Smooth muscle cell (in vitro differentiated cells): ENCODE results near the gene CUL7. TPM values are rescaled to one million over a fixed set of nuclear protein-coding genes. Genes with fewer than 3 reads are reported as not detected.

ENCODE experiments used
- DNase-seq: peaks from one replicate; lab custom pipeline; 2025; ENCODE audit not compliant: unreplicated experiment; lab: John Stamatoyannopoulos, UW
- H2AFZ ChIP-seq: fragments of 200-600 bp; sonication (generic); 2 replicates; pipeline ENCODE4 v1.6.0; 2016; ENCODE audit warnings: antibody characterized with exemption, low read depth, mild to moderate bottlenecking
- H3F3A ChIP-seq: fragments of 200-600 bp; sonication (generic); 2 replicates; pipeline ENCODE4 v1.6.0; 2017; ENCODE audit warnings: antibody characterized with exemption, low read depth
- H3K27ac ChIP-seq: fragments of 200-600 bp; sonication (generic); 2 replicates; pipeline ENCODE4 v1.5.1; 2016; ENCODE audit warnings: low read depth, mild to moderate bottlenecking
- H3K27me3 ChIP-seq: fragments of 200-600 bp; sonication (generic); 2 replicates; pipeline ENCODE4 v1.6.1; 2016; ENCODE audit warnings: low read depth, mild to moderate bottlenecking
- H3K36me3 ChIP-seq: fragments of 200-600 bp; sonication (generic); 2 replicates; pipeline ENCODE4 v1.5.1; 2016; ENCODE audit warnings: low read depth
- H3K4me1 ChIP-seq: fragments of 200-600 bp; sonication (generic); 2 replicates; pipeline ENCODE4 v1.5.1; 2016; ENCODE audit warnings: low read depth
- H3K4me2 ChIP-seq: fragments of 200-600 bp; sonication (generic); 2 replicates; pipeline ENCODE4 v1.6.0; 2016; ENCODE audit warnings: mild to moderate bottlenecking
- H3K4me3 ChIP-seq: fragments of 200-600 bp; sonication (generic); 2 replicates; pipeline ENCODE4 v1.5.1; 2016; ENCODE audit warnings: mild to moderate bottlenecking
- H3K79me2 ChIP-seq: fragments of 200-600 bp; sonication (generic); 2 replicates; pipeline ENCODE4 v1.6.0; 2016; ENCODE audit warnings: low read depth, mild to moderate bottlenecking
- H3K9ac ChIP-seq: fragments of 200-600 bp; sonication (generic); 2 replicates; pipeline ENCODE4 v1.6.0; 2016; ENCODE audit warnings: low read depth
- H3K9me3 ChIP-seq: fragments of 200-600 bp; sonication (generic); replicated peaks from 2 replicates; pipeline ENCODE4 v1.5.1; 2016; ENCODE audit warnings: low read depth
- H4K20me1 ChIP-seq: fragments of 200-600 bp; sonication (generic); 2 replicates; pipeline ENCODE4 v1.6.0; 2016; ENCODE audit warnings: low read depth
- WGBS: methylation state at CpG from one replicate; pipeline ENCODE4 v1.1.7; 2016; ENCODE audit warnings: low lambda C conversion rate; 5-methylcytosine and 5-hydroxymethylcytosine counted together
- polyA plus RNA-seq: library from polyadenylated mRNA; unstranded; fragments of >200 nt; fragmentation: Nextera tagmentation; extraction: Ambion mirVana; gene quantifications from 2 replicates; pipeline ENCODE4 v1.2.1, GENCODE V29; 2016
- total RNA-seq: library from RNA; depleted of rRNA; stranded (reverse); fragments of >200 nt; gene quantifications from 2 replicates; pipeline ENCODE4 v1.2.3, GENCODE V29; 2014
- TF ChIP-seq, protein P1 (sequence below): fragments of 200-600 bp; sonication (generic); IDR thresholded peaks from 2 replicates; pipeline ENCODE4 v1.5.1; 2017; ENCODE audit warnings: borderline replicate concordance, mild to moderate bottlenecking, antibody characterized with exemption; ENCODE audit not compliant: insufficient read depth, poor library complexity, severe bottlenecking

The CUL7 gene
- total and polyA plus RNA-seq, 2 experiments from 2014 or later: 36.9 to 49.6 TPM

DNA sequence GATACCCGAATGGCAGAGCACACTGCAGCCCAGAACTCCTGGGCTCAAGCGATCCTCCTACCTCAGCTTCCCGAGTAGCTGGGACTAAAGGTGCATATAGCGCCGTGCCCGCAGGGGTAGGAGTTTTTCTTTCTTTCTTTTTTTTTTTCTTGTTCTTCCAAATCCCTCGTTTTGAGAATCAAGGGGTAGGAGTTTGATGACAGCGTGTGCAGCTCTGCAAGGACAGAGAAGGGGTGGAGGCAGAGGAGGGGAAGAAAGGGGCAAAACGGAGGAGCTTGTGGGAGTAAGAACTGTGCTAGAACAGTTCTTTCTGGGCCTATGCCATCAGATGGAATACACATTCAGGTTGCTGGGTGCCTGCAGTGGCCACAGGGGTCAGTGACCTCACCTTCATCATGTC, 16.9 kb downstream of the CUL7 start:
- no peaks in the 10 kb centered on the region for H3K79me2 ChIP-seq
- H3K9ac ChIP-seq: no peak overlapping the region
- no peaks in the 10 kb centered on the region for H3K27me3 ChIP-seq
- H3K4me2 ChIP-seq: no peak overlapping the region
- no peak for DNase-seq
- peaks cover 20% of the 10 kb centered on the region for H3F3A ChIP-seq
- no peaks in the 10 kb centered on the region for H3K36me3 ChIP-seq
- peaks cover 23% of the 10 kb centered on the region for H4K20me1 ChIP-seq
- no peak overlapping the region for H3K4me3 ChIP-seq
- 95% methylated on average over 9 of the region's 9 CpGs for WGBS
- H3K4me1 ChIP-seq: no peaks in the 10 kb centered on the region
- no peak overlapping the region for H2AFZ ChIP-seq
- H3K9me3 ChIP-seq: no peaks in the 10 kb centered on the region
- TF ChIP-seq, protein P1, sequence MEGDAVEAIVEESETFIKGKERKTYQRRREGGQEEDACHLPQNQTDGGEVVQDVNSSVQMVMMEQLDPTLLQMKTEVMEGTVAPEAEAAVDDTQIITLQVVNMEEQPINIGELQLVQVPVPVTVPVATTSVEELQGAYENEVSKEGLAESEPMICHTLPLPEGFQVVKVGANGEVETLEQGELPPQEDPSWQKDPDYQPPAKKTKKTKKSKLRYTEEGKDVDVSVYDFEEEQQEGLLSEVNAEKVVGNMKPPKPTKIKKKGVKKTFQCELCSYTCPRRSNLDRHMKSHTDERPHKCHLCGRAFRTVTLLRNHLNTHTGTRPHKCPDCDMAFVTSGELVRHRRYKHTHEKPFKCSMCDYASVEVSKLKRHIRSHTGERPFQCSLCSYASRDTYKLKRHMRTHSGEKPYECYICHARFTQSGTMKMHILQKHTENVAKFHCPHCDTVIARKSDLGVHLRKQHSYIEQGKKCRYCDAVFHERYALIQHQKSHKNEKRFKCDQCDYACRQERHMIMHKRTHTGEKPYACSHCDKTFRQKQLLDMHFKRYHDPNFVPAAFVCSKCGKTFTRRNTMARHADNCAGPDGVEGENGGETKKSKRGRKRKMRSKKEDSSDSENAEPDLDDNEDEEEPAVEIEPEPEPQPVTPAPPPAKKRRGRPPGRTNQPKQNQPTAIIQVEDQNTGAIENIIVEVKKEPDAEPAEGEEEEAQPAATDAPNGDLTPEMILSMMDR: no peak
- no peak overlapping the region for H3K27ac ChIP-seq

DNA sequence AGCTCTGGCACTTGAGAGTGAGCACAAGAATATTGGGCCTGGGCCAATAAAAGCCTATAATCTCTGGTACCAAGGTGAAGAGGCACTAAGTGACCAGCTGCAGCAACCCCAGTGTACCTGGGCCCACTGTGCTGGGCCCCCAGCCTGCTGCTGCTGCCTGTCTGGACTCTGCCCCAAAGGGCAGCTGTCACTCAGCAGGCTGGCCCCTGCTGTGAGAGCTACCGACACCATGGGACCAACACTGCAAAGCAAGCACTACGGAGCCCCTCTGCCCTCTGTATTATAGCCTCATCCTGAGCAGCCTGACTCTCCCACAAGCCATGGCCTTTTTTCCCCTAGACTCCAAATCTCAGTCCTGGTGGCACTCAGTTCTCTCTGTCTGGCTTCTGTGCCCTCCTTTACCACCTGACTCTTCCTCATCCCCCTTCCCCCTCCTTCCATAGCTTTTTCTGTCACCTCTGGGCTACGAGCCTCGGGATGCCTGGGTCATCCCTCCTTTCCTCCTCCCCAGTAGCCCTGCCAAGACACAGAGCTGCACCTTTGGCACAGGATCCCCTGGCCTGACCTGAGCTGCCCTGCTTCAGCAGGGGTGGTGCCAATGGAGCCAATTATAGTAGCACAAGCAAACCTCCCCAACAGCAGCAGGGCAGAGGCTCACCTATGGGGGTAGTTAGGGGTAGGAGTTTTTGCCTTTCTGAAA, 18.0 kb downstream of the CUL7 start:
- Histone ChIP-seq H4K20me1 (peaks cover 30% of the 10 kb centered on the region), H3K4me1 (no peaks in the 10 kb centered on the region), H2AFZ (no peak overlapping the region), H3F3A (peaks cover 21% of the 10 kb centered on the region), H3K4me2 (no peak overlapping the region), H3K36me3 (no peaks in the 10 kb centered on the region), H3K9me3 (no peaks in the 10 kb centered on the region), H3K9ac (no peak overlapping the region), H3K27me3 (no peaks in the 10 kb centered on the region), H3K79me2 (no peaks in the 10 kb centered on the region), H3K27ac (no peak overlapping the region), H3K4me3 (no peak overlapping the region)
- 91% methylated on average over 4 of the region's 4 CpGs for WGBS
- TF ChIP-seq, protein P1: no peak
- DNase-seq: no peak

DNA sequence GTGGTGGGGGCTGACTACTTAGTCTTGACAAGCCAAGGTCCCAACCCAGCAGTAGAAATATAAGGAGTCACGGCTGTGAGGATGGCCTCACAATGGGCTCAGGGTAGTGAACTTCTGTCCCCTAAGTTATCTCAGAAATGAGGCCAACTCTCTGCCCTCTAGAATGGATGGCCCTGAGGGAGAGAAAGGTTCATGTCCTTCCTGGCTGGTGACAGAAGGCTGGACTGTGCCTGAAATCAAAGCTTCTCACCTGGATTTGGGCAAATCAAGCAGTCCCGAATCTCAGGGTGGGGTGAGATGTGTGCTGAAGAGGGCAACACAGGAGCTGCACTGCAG, 19.5 kb downstream of the CUL7 start:
- DNase-seq: no peak
- Histone ChIP-seq H3F3A (peaks cover 33% of the 10 kb centered on the region), H3K9me3 (no peaks in the 10 kb centered on the region), H2AFZ (no peak overlapping the region), H3K27me3 (no peaks in the 10 kb centered on the region), H3K36me3 (peaks cover 2% of the 10 kb centered on the region), H3K4me3 (no peak overlapping the region), H3K4me1 (no peaks in the 10 kb centered on the region), H3K27ac (no peak overlapping the region), H3K9ac (no peak overlapping the region), H3K79me2 (no peaks in the 10 kb centered on the region), H3K4me2 (no peak overlapping the region), H4K20me1 (peaks cover 44% of the 10 kb centered on the region)
- 92% methylated on average over 2 of the region's 2 CpGs for WGBS
- TF ChIP-seq, protein P1: no peak

DNA sequence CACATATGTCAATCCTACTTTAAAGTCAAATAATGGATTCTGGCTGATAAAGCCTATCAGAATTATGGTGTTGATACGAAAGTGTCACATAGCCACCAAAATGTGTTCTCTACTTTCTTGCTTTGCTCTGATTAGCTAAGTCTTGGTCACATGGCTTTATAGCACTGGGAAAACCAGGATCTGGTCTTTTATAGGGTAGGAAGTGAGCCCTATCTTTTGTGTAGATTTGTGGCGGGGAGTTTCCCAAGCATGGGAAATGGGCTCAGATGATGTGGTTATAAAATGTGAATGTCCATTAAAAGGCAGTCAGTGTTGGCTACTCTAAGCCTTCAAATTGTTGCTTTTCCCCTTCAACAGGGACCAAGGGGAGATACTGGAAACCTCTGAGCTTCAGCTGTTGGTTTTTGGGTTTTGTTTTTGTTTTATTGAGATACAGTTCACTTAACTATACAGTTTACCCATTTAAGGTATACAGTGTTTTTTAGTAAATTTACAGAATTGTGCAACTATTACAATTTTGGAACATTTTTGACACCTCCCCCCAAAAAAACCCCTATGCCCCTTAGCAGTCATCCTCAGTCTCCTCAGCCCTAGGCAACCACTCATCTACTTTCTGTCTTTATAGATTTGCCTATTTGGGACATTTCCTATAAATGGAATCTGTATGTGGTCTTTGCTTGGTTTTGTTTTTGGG, 20.0 kb downstream of the CUL7 start:
- no peak overlapping the region for H2AFZ ChIP-seq
- peaks cover 3% of the 10 kb centered on the region for H3K36me3 ChIP-seq
- H4K20me1 ChIP-seq: peaks cover 49% of the 10 kb centered on the region
- no peaks in the 10 kb centered on the region for H3K4me1 ChIP-seq
- H3K4me3 ChIP-seq: no peak overlapping the region
- H3K27me3 ChIP-seq: no peaks in the 10 kb centered on the region
- peak overlapping the region; percentile 3 for H3K27ac ChIP-seq
- no peak overlapping the region for H3K9ac ChIP-seq
- TF ChIP-seq, protein P1: no peak
- H3F3A ChIP-seq: peaks cover 37% of the 10 kb centered on the region
- no peaks in the 10 kb centered on the region for H3K9me3 ChIP-seq
- WGBS: 59% methylated on average over 2 of the region's 2 CpGs
- DNase-seq: no peak
- no peak overlapping the region for H3K4me2 ChIP-seq
- H3K79me2 ChIP-seq: no peaks in the 10 kb centered on the region
